Lung microvascular endothelial cell (primary cell): ENCODE results near the gene LRRFIP1. TPM values are rescaled to one million over a fixed set of nuclear protein-coding genes. Genes with fewer than 3 reads are reported as not detected.

ENCODE experiments used
- DNase-seq, 2 donors: peaks; one replicate each; pipeline versions ENCODE4 v3.0.0 to v3.0.0-alpha.2; 2010; ENCODE audit warnings: low read depth in 2 of 2
- total RNA-seq: library from RNA; depleted of rRNA; stranded (reverse); fragments of >200 nt; gene quantifications from 2 replicates; pipeline ENCODE4 v1.2.1, GENCODE V29; 2014

LRRFIP1 gene
- total RNA-seq, 1 donor from 2014 or later: 89.3 TPM

- DNase-seq: peak; percentile 87 to 89
These were observed 10.4 kb upstream of the LRRFIP1 start for GRCh38 chr2:237616734-237617586.

GRCh38 chr2:237617587-237617982 is 9.8 kb upstream of the LRRFIP1 start:
- peak; percentile 42 to 55 for DNase-seq

GRCh38 chr2:237618449-237618848 is 8.9 kb upstream of the LRRFIP1 start:
- no peak for DNase-seq

GRCh38 chr2:237623428-237624403 is 3.7 kb upstream of the LRRFIP1 start:
- DNase-seq: no peak

GRCh38 chr2:237624565-237624964 is 2.8 kb upstream of the LRRFIP1 start:
- no peak for DNase-seq

GRCh38 chr2:237625216-237625705 is 2.1 kb upstream of the LRRFIP1 start:
- peak; percentile 15 to 42 for DNase-seq

GRCh38 chr2:237625777-237626176 is 1.6 kb upstream of the LRRFIP1 start:
- no peak for DNase-seq

- no peak for DNase-seq
These were observed 460 bp upstream of the LRRFIP1 start for GRCh38 chr2:237626813-237627440.

- peak in 1 of 2 donors; percentile 43 for DNase-seq
These were observed 1.1 kb downstream of the LRRFIP1 start for GRCh38 chr2:237628247-237629187.

GRCh38 chr2:237629188-237629534 is 1.8 kb downstream of the LRRFIP1 start:
- no peak for DNase-seq

- DNase-seq: no peak
These were observed 2.4 kb downstream of the LRRFIP1 start for GRCh38 chr2:237629739-237630138.

- DNase-seq: no peak
These were observed 3.0 kb downstream of the LRRFIP1 start for GRCh38 chr2:237630216-237631000.

GRCh38 chr2:237631007-237631785 is 3.8 kb downstream of the LRRFIP1 start:
- DNase-seq: no peak

- no peak for DNase-seq
These were observed 4.6 kb downstream of the LRRFIP1 start for GRCh38 chr2:237631801-237632585.

GRCh38 chr2:237633061-237633561 is 5.7 kb downstream of the LRRFIP1 start:
- no peak for DNase-seq

GRCh38 chr2:237636578-237636977 is 9.2 kb downstream of the LRRFIP1 start:
- no peak for DNase-seq

- DNase-seq: no peak
These were observed 10.2 kb downstream of the LRRFIP1 start for GRCh38 chr2:237637429-237638135.
